Activated CD4-positive, alpha-beta T cell treated with anti-CD3 and anti-CD28 coated beads, Interleukin-2, amount 50 U/mL, for 24 hours (primary cell): Measurements from ENCODE around the gene HAS3.
"Not testable (repeated sequence)": the region's sequence is repeated elsewhere in the genome, so short reads cannot be mapped to it uniquely, and the experiment has no call there.

Experiments used
- DNase-seq, 2 donors: peaks; one replicate each; pipeline ENCODE4 v3.0.0-alpha.2; 2020; ENCODE audit warnings: low read depth in 1 of 2, low spot score in 1 of 2

HAS3 gene

GRCh38 chr16:69141936-69142335 lies 36.5 kb downstream of the HAS3 start:
- DNase-seq, result no peak

GRCh38 chr16:69143116-69143515 lies 37.7 kb downstream of the HAS3 start:
- DNase-seq, result no peak

- DNase-seq, result no peak
These were observed 40.2 kb downstream of the HAS3 start for GRCh38 chr16:69145658-69146057.

- not testable (repeated sequence) for DNase-seq
These were observed 44.2 kb downstream of the HAS3 start for GRCh38 chr16:69149621-69150020.

DNA sequence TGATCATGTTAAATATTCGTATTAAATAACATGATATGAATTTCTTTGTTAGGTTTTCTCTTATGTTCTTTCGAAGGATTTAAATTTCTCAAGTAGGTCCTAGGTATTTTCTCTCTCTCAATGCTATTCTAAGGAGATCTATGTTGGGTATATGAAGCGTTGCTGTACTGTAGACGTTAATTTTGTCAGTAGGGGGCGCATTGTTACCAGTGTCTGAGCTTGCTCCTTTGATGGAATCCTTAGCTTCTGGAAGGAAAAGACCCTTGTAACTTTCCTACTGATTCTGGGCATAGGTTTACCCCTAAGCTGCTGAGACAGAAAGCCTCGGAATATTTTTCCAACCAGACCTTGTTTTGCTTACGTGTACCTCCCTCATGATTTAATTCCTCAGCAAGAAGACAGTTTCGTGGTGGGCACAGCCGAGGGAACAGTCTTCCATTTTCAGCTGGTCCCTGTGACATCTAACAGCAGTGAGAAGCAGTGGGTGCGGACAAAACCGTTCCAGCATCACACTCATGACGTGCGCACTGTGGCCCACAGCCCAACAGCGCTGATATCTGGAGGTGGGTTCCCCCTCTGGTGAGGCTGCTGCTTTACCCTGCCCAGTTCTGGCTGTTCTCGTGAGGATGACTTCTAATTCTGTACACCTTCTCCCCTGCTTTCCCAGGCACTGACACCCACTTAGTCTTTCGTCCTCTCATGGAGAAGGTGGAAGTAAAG lies 44.9 kb downstream of the HAS3 start:
- DNase-seq, result peak in 1 of 2 donors; percentile 57

DNA sequence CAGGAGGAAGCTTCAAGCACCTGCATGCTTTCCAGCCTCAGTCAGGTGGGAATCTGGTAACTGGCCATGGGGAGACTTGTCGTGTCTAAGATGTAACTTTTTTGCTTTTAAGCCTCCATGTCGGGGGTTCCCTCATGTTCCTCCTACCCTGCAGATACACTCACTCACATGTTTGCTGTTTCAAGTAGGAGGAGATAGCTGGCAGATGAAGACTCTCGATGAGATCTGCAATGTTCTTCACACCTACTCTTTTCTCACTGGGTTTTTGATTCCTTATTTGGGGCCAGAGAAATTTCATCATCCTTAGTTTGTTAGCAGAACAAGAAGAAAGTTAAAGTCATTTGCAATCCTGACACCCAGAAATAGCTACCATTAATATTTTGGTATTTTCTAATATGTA lies 51.7 kb downstream of the HAS3 start:
- DNase-seq, result no peak

DNA sequence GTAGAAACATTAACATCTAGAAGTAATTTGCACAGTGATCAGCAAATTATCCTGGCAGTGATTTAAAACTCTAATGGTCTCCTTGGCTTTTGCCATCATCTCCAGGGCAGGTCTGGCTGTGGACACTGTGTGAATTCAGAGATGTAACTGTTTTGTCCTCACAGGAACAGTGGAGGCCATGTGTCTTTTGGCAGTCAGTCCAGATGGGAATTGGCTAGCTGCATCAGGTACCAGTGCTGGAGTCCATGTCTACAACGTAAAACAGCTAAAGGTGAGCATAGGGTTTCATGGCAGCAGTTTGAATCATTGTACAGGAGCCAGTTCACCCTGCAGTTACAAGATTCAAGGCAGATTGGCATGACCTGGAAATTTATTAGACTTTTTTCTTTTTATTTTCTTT lies 54.7 kb downstream of the HAS3 start:
- DNase-seq, result no peak

GRCh38 chr16:69165584-69165983 lies 60.1 kb downstream of the HAS3 start:
- no peak for DNase-seq

DNA sequence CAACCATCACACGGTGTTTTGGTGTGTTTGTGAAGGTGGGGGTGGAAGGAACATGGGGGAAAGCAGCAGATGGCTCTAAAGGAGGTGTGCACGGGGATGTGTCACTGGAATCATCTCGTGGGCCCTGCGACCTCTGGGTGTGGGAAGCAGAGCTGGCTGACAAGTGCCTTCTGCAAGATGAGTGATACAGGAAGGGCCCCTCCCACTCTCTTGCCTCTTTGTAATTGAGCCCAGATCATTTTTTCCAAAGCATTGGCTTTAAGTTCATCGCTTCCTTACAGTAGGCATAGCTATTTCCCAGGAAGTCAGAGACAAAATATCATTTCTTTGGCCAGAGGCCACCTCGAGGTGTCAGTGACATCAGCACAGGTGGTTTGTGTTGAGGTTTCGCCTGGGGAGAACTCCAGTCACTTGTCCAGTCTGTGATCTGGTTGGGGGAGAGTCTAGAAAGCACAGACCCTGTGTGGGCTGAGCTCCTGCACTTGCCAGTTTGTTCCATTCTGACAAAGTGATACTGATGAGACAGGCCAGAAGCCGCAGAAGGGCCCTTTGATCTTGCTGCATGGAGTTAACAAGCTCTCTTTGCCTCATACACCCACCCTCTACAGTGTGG lies 60.9 kb downstream of the HAS3 start:
- peak; percentile 57 to 81 for DNase-seq

- DNase-seq, result no peak
These were observed 61.8 kb downstream of the HAS3 start for GRCh38 chr16:69166946-69167930.
